NCI-H1436 (cell line): ENCODE results near the gene UCMA.
"Not testable (repeated sequence)": the region's sequence is repeated elsewhere in the genome, so short reads cannot be mapped to it uniquely, and the experiment has no call there.

Source experiments
- DNase-seq: peaks from one replicate; lab custom pipeline; 2025; lab: John Stamatoyannopoulos, UW

Gene UCMA

GRCh38 chr10:13234172-13234571 is at the start of gene UCMA:
TSS of gene UCMA (minus strand) at chr10:13234374. CDS start at chr10:13234258, 116 bp downstream.
- DNase-seq: no peak

GRCh38 chr10:13282348-13282747 is 48.2 kb upstream of the UCMA start:
- DNase-seq: not testable (repeated sequence)

GRCh38 chr10:13276749-13277365 is 42.7 kb upstream of the UCMA start:
- no peak for DNase-seq

- DNase-seq: not testable (repeated sequence)
Measured at GRCh38 chr10:13276146-13276545, 42.0 kb upstream of the UCMA start.

GRCh38 chr10:13272164-13272571 is 38.0 kb upstream of the UCMA start:
- no peak for DNase-seq

- DNase-seq: peak; percentile 31
Measured at GRCh38 chr10:13271552-13272163, 37.5 kb upstream of the UCMA start.

- no peak for DNase-seq
Measured at GRCh38 chr10:13270877-13271551, 36.8 kb upstream of the UCMA start.

GRCh38 chr10:13268841-13269240 is 34.7 kb upstream of the UCMA start:
- DNase-seq: no peak

- DNase-seq: no peak
Measured at GRCh38 chr10:13268310-13268709, 34.1 kb upstream of the UCMA start.

GRCh38 chr10:13263591-13263990 is 29.4 kb upstream of the UCMA start:
- no peak for DNase-seq

GRCh38 chr10:13262433-13262832 is 28.3 kb upstream of the UCMA start:
- no peak for DNase-seq

GRCh38 chr10:13257621-13258140 is 23.5 kb upstream of the UCMA start:
- DNase-seq: no peak

- DNase-seq: no peak
Measured at GRCh38 chr10:13256627-13257026, 22.5 kb upstream of the UCMA start.

- DNase-seq: no peak
Measured at GRCh38 chr10:13253726-13254125, 19.6 kb upstream of the UCMA start.

- no peak for DNase-seq
Measured at GRCh38 chr10:13247784-13248183, 13.6 kb upstream of the UCMA start.

GRCh38 chr10:13247246-13247645 is 13.1 kb upstream of the UCMA start:
- no peak for DNase-seq

- DNase-seq: not testable (repeated sequence)
Measured at GRCh38 chr10:13242260-13242659, 8.1 kb upstream of the UCMA start.

GRCh38 chr10:13241613-13242012 is 7.4 kb upstream of the UCMA start:
- no peak for DNase-seq

GRCh38 chr10:13239923-13240322 is 5.7 kb upstream of the UCMA start:
- DNase-seq: no peak

GRCh38 chr10:13238271-13239077 is 4.3 kb upstream of the UCMA start:
- DNase-seq: no peak

- DNase-seq: no peak
Measured at GRCh38 chr10:13236638-13237037, 2.5 kb upstream of the UCMA start.

GRCh38 chr10:13234736-13235135 is 562 bp upstream of the UCMA start:
- not testable (repeated sequence) for DNase-seq
